Lower leg skin (tissue), 3 donors: Measurements from ENCODE around the gene CHEK2.

Source experiments
- POLR2A ChIP-seq, 2 donors: fragments of 450-650 bp; IDR thresholded peaks; one replicate each; pipeline ENCODE4 v1.6.1; 2016 to 2017; ENCODE audit warnings: antibody characterized with exemption in 2 of 2, mild to moderate bottlenecking in 1 of 2, moderate library complexity in 1 of 2
- TF ChIP-seq, protein P1 (sequence below), 3 donors: fragments of 450-650 bp; IDR thresholded peaks; one replicate each; pipeline ENCODE4 v1.5.1; 2016; ENCODE audit warnings: antibody characterized with exemption in 3 of 3, mild to moderate bottlenecking in 3 of 3, moderate library complexity in 2 of 3

DNA sequence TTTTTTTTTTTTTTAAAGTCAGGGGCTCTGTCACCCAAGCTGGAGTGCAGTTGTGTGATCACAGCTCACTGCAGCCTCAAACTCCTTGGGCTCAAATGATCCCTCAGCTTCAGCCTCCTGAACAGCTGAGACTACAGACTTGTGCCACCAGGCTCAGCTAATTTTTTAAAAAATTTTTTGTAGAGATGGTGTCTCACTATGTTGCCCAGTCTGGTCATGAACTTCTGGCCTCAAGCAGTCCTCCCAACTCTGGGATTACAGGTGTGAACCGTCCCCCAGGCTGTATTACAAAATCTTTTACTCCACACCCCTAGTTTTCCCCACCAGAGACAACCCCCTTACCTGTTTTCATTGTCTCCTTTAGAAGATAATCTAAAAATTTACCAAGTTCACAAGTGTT is 32.8 kb upstream of the CHEK2 start:
- TF ChIP-seq, protein P1, sequence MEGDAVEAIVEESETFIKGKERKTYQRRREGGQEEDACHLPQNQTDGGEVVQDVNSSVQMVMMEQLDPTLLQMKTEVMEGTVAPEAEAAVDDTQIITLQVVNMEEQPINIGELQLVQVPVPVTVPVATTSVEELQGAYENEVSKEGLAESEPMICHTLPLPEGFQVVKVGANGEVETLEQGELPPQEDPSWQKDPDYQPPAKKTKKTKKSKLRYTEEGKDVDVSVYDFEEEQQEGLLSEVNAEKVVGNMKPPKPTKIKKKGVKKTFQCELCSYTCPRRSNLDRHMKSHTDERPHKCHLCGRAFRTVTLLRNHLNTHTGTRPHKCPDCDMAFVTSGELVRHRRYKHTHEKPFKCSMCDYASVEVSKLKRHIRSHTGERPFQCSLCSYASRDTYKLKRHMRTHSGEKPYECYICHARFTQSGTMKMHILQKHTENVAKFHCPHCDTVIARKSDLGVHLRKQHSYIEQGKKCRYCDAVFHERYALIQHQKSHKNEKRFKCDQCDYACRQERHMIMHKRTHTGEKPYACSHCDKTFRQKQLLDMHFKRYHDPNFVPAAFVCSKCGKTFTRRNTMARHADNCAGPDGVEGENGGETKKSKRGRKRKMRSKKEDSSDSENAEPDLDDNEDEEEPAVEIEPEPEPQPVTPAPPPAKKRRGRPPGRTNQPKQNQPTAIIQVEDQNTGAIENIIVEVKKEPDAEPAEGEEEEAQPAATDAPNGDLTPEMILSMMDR (IDR thresholded peaks at IDR 0.05), result no peak
- TF ChIP-seq POLR2A (IDR thresholded peaks at IDR 0.05), result no peak
